Measurements from ENCODE around the gene DALRD3.

The DALRD3 gene

DNA sequence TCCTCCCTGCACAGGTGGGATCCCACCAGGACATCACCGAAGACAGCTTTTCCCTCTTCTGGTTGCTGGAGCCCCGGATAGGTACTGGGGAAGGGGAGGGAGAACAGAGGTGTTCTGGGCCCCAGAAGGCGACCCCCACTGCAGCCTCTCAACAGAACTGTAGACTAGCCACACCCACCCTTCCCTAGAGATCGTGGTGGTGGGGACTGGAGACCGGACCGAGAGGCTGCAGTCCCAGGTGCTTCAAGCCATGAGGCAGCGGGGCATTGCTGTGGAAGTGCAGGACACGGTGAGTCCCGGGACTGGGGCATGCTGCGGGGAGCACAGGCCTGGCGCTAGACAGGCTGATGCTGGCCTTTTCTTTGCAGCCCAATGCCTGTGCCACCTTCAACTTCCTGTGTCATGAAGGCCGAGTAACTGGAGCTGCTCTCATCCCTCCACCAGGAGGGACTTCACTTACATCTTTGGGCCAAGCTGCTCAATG is 4.3 kb upstream of the DALRD3 start:
- in situ Hi-C loops (cut with MboI; ENCODE audit: low sequenced_read_pairs, unreplicated experiment) = no loop called here
- TF ChIP-seq, protein P1, sequence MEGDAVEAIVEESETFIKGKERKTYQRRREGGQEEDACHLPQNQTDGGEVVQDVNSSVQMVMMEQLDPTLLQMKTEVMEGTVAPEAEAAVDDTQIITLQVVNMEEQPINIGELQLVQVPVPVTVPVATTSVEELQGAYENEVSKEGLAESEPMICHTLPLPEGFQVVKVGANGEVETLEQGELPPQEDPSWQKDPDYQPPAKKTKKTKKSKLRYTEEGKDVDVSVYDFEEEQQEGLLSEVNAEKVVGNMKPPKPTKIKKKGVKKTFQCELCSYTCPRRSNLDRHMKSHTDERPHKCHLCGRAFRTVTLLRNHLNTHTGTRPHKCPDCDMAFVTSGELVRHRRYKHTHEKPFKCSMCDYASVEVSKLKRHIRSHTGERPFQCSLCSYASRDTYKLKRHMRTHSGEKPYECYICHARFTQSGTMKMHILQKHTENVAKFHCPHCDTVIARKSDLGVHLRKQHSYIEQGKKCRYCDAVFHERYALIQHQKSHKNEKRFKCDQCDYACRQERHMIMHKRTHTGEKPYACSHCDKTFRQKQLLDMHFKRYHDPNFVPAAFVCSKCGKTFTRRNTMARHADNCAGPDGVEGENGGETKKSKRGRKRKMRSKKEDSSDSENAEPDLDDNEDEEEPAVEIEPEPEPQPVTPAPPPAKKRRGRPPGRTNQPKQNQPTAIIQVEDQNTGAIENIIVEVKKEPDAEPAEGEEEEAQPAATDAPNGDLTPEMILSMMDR (IDR thresholded peaks at IDR 0.05; ENCODE audit: borderline replicate concordance, control extremely low read depth, extremely low read depth, insufficient read depth, missing control alignments) = no peak

DNA sequence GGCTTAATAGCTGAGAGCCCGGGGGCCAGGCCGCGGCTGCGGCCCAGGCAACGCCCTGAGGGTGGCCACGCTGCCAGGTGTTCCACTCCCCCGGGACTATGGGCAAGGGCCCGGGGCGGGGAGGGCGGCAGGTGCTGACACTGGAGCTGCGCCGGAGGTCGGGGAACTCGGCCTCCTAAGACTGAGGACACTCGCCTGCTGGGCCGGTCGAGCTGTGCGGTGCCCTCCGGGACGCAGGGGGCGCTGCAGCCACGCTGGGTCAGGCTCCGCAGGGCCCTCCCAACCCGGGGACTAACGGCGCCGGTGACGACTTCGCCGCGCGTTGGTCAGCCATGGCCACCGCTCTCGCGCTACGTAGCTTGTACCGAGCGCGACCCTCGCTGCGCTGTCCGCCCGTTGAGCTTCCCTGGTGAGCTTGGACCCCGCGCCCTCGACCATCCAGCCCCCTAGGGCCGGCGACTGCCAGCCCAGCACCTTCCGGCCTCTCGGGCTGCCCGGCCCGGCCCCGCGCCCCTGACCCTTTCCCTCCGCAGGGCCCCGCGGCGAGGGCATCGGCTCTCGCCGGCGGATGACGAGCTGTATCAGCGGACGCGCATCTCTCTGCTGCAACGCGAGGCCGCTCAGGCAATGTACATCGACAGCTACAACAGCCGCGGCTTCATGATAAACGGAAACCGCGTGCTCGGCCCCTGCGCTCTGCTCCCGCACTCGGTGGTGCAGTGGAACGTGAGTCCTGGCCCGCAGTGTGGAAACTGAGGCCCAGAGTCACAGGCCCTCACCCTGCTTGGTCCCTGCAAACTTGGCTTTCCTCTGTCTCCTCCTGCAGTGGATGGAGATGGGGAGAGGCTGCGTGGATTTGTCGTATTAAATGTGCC is 3.7 kb upstream of the DALRD3 start, which contains the start of gene NDUFAF3:
TSS of gene NDUFAF3 (plus strand) at position 309 of the 875 bp plus-strand sequence. CDS start at position 333, 24 bp downstream.
- in situ Hi-C loops (cut with MboI; ENCODE audit: low sequenced_read_pairs, unreplicated experiment) = no loop called here
- TF ChIP-seq, protein P1 (IDR thresholded peaks at IDR 0.05; ENCODE audit: borderline replicate concordance, control extremely low read depth, extremely low read depth, insufficient read depth, missing control alignments) = peak; percentile 99

More for the DNA sequence above, 4.3 kb upstream of the DALRD3 start:
- DNase-seq (ENCODE audit: low spot score) = no peak

DNA sequence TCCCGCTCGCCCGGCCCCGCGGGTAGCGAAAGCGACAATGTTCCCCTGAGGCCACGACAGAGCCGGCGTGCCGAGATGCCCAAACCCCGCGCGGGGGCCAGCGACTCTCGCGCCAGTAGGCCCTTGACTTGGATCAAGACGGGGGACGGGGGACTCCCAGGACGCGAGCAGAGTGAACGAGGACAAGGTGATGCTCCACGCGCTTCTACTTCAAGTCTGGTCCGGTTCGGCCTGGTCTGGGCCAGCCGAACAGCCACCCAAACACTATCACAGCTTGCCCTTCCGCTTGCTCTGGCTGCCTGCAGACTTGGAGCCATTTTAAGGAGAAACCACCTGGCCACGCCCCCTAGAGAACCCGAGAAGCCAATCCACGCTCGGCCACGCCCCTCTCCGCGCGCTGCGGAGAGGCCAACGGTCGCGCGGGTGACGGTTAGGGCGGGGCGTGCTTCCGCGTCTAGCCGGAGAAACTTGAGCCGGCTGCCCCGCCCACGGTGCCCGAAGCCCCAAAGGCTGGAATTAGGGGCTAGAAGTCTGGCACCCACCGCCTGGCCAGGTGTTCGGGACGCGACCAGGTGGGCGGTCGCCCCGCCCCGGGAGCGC is 2.9 kb upstream of the DALRD3 start:
- TF ChIP-seq, protein P1 (IDR thresholded peaks at IDR 0.05; ENCODE audit: borderline replicate concordance, control extremely low read depth, extremely low read depth, insufficient read depth, missing control alignments) = no peak
- peak; percentile 96 for DNase-seq (ENCODE audit: low spot score)
- in situ Hi-C loops (cut with MboI; ENCODE audit: low sequenced_read_pairs, unreplicated experiment) = no loop called here

More for the DNA sequence above, 3.7 kb upstream of the DALRD3 start, which contains the start of gene NDUFAF3:
- peak; percentile 91 for DNase-seq (ENCODE audit: low spot score)

DNA sequence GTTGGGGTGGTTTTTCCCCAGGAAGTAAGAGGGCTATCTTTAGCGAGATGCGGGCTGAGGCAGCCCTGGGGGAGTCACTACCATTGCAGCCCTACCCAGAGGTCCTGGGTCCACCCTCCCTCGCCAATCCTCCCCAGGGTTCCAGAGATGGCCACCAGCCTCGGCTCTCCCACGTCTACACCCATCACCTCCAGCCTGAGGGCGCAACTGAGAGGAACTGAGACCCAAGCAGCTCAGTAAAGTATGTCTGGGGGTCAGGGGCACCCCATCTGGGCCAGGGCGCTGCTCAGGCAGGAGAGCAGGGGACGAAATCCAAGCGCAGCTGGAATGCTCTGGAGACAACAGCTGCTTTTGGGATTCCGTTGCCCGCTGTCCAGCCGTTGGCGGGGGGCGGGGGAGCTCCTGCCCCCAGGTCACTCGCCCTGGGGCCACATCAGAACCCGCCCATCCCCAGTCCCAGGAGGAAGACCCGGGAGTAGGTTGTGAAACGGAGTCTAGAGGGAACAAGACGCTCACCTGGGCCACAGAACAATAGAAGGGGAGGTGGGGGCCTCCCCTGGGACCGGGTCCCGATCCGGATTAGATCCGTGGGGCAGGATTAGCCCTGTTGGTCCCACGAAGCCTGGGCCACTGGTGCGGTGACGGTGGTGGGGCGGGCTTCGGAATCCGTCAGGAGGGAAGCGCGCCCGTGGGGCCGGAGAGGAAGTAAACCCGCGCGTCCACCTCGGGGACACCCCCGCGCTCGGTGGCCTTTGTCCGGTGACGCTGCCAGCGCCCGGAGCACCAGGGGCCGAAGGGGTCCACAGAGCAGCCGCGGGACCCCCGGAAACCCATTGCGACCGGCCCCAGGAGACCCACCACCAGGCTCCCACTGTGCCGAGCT is 2.2 kb upstream of the DALRD3 start:
- in situ Hi-C loops (cut with MboI; ENCODE audit: low sequenced_read_pairs, unreplicated experiment) = no loop called here
- DNase-seq (ENCODE audit: low spot score) = peak; percentile 72

DNA sequence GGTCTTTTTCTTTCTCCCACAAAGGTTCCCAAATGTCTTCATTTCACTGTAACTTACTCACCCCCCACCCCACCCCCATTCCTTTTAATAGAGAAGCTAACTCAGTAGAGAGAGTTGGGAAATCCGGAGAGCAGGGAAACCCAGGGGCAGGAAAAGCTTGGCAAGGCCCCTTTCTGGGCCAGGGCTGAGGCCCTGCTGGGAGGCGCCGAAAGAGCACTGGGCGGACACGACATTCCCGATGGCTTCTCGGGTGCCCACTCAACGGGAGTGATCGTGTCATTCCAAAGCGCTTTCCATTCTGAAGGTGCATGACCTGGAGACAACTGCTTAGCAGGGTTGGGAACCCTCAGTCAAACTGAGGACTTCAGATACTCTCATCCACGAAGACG is 1.6 kb upstream of the DALRD3 start:
- in situ Hi-C loops (cut with MboI; ENCODE audit: low sequenced_read_pairs, unreplicated experiment) = no loop called here
- TF ChIP-seq, protein P1 (IDR thresholded peaks at IDR 0.05; ENCODE audit: borderline replicate concordance, control extremely low read depth, extremely low read depth, insufficient read depth, missing control alignments) = no peak
- no peak for DNase-seq (ENCODE audit: low spot score)

More for the DNA sequence above, 2.2 kb upstream of the DALRD3 start:
- TF ChIP-seq, protein P1 (IDR thresholded peaks at IDR 0.05; ENCODE audit: borderline replicate concordance, control extremely low read depth, extremely low read depth, insufficient read depth, missing control alignments) = peak; percentile 12

DNA sequence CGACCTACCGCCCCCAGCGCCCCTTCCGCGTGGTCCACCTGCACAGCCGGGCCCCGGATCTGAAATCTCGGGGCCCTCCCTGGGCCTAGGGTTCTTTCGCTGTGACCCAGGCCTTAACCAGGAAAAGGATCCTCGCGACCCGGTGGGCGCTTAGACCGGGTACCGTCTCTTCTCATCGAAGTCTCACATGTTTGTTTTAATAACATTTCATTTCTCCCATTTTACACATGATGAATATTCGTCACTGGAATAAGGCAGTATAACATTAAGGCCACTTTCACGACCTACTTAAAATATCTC is 277 bp upstream of the DALRD3 start:
- in situ Hi-C loops (cut with MboI; ENCODE audit: low sequenced_read_pairs, unreplicated experiment) = no loop called here
- TF ChIP-seq, protein P1 (IDR thresholded peaks at IDR 0.05; ENCODE audit: borderline replicate concordance, control extremely low read depth, extremely low read depth, insufficient read depth, missing control alignments) = no peak
- no peak for DNase-seq (ENCODE audit: low spot score)
